Suppressor macrophage (primary cell): Measurements from ENCODE around the gene SORL1-AS1.

Experiments used
- DNase-seq, 4 experiments: peaks; one replicate each; pipeline ENCODE4 v3.0.0-alpha.2; 2020 to 2022

SORL1-AS1 gene

GRCh38 chr11:121389651-121390050 is 63.1 kb downstream of the SORL1-AS1 start:
- DNase-seq = no peak
